ENCODE results near the gene DNAH7. TPM values are rescaled to one million over a fixed set of nuclear protein-coding genes. Genes with fewer than 3 reads are reported as not detected.

DNAH7 gene
- total and polyA plus RNA-seq, 7 donors, result 0.04 to 0.29 (median 0.10) TPM; not detected in 1

DNA sequence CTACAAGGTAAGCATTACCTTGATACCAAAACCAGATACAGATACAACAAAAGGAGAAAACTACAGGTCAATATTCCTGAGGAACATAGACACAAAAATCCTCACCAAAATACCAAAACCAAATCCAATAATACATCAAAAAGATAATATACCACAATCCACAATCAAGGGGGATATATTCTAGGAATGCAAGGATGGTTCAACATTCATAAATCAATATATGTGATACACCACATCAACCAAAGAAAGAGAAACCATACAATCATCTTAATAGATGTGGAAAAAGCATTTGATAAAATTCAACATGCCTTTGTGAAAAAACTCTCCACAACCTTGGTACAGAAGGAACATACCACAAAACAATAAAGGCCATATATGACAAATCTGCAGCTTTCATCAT is 28.4 kb downstream of the DNAH7 start:
- H3K36me3 ChIP-seq (ENCODE audit: insufficient read depth in 1 of 2, low read depth in 1 of 2), result no peaks in the 10 kb centered on the region
- no peak for DNase-seq
- TF ChIP-seq, protein P1, sequence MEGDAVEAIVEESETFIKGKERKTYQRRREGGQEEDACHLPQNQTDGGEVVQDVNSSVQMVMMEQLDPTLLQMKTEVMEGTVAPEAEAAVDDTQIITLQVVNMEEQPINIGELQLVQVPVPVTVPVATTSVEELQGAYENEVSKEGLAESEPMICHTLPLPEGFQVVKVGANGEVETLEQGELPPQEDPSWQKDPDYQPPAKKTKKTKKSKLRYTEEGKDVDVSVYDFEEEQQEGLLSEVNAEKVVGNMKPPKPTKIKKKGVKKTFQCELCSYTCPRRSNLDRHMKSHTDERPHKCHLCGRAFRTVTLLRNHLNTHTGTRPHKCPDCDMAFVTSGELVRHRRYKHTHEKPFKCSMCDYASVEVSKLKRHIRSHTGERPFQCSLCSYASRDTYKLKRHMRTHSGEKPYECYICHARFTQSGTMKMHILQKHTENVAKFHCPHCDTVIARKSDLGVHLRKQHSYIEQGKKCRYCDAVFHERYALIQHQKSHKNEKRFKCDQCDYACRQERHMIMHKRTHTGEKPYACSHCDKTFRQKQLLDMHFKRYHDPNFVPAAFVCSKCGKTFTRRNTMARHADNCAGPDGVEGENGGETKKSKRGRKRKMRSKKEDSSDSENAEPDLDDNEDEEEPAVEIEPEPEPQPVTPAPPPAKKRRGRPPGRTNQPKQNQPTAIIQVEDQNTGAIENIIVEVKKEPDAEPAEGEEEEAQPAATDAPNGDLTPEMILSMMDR (IDR thresholded peaks at IDR 0.05), result no peak
- H3K4me3 ChIP-seq, result no peak overlapping the region
- peaks cover 12% of the 10 kb centered on the region for H3K9me3 ChIP-seq
- H3K27me3 ChIP-seq (ENCODE audit: insufficient read depth in 3 of 3, low read length in 2 of 3), result no peaks in the 10 kb centered on the region
- no peak overlapping the region for H3K27ac ChIP-seq
- ATAC-seq, result no peak
- no peaks in the 10 kb centered on the region for H3K4me1 ChIP-seq
- intact Hi-C loops (cut with DNase I), result no loop called here

DNA sequence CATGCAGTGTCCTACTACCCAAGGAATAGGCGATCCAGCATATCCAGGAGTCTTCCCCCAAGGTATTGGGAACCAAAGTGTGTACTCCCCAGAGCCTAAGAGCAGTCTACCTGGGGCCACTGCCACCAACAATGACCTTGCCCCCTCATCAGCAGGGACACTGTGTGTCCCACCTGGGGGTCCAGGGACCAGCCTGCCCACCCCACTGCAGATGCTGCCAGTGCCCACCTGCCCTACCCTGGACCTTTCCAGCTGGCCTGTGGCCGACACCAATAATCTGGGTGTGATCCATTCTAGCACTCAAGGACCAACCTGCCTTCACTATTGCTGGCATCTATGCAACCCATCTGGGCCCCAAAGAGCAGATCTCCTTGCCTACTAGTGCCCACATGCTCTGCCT is 32.2 kb downstream of the DNAH7 start:
- no peak overlapping the region for H3K4me3 ChIP-seq
- H3K27ac ChIP-seq, result no peak overlapping the region
- ATAC-seq (no peak), DNase-seq (no peak)
- intact Hi-C loops (cut with DNase I), result no loop called here
- TF ChIP-seq, protein P1 (IDR thresholded peaks at IDR 0.05), result no peak
- H3K4me1 ChIP-seq, result no peaks in the 10 kb centered on the region
- no peaks in the 10 kb centered on the region for H3K36me3 ChIP-seq (ENCODE audit: insufficient read depth in 1 of 2, low read depth in 1 of 2)
- peaks cover 12% of the 10 kb centered on the region for H3K9me3 ChIP-seq
- H3K27me3 ChIP-seq (ENCODE audit: insufficient read depth in 3 of 3, low read length in 2 of 3), result no peaks in the 10 kb centered on the region
- 92 to 97% (median 94%) methylated on average over 2 of the region's 2 CpGs for WGBS, 3 donors

DNA sequence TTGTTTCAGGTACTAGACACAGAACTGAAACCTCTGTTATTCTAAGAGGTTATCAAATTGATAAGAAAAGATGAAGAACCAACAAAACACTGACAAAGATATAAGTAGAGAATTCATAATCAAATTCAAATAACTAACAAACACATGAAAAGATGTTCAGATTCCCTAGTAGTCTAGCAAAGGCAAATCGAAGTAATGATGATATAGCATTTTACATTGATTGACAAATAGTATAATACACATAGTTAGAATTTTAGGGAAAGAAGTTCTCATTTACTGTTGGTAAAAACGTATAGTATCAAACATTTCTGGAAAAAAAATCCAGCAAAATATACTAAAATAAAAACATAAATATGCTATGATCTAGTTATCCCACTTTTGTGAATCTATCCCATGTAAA is 50.6 kb downstream of the DNAH7 start:
- WGBS, 3 donors, result 80 to 84% (median 83%) methylated on average over 2 of the region's 2 CpGs
- TF ChIP-seq, protein P1 (IDR thresholded peaks at IDR 0.05), result no peak
- DNase-seq (no peak), ATAC-seq (no peak)
- no peaks in the 10 kb centered on the region for H3K9me3 ChIP-seq
- intact Hi-C loops (cut with DNase I), result no loop called here
- H3K36me3 ChIP-seq (ENCODE audit: insufficient read depth in 1 of 2, low read depth in 1 of 2), result no peaks in the 10 kb centered on the region
- no peaks in the 10 kb centered on the region for H3K27me3 ChIP-seq (ENCODE audit: insufficient read depth in 3 of 3, low read length in 2 of 3)
- H3K4me1 ChIP-seq, result no peaks in the 10 kb centered on the region
- no peak overlapping the region for H3K27ac ChIP-seq
- H3K4me3 ChIP-seq, result no peak overlapping the region

DNA sequence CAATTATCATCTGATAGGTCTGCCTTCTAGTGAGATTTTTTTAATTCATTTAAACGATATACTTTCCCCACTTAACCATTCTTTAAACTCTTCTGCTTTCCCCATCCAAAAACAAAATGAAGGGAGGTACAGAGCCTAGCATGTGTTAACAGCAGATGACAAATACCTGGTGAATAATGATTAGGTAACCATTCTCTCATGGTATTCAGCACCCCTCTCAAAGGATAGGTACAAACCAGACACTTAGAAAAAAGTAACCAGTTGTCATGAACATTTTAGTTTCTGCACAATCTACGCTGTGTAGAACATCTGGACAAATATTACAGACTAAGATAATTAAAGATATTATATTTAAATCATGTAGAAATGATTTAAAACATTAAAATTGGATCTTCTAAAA is 56.3 kb downstream of the DNAH7 start:
- Histone ChIP-seq H3K9me3 (no peaks in the 10 kb centered on the region), H3K4me3 (no peak overlapping the region), H3K27ac (no peak overlapping the region), H3K4me1 (no peaks in the 10 kb centered on the region), H3K27me3 (ENCODE audit: insufficient read depth in 3 of 3, low read length in 2 of 3) (no peaks in the 10 kb centered on the region), H3K36me3 (ENCODE audit: insufficient read depth in 1 of 2, low read depth in 1 of 2) (no peaks in the 10 kb centered on the region)
- ATAC-seq, result no peak
- TF ChIP-seq, protein P1 (IDR thresholded peaks at IDR 0.05), result no peak
- intact Hi-C loops (cut with DNase I), result no loop called here
- DNase-seq, result no peak
- 82 to 84% (median 84%) methylated on average over 2 of the region's 2 CpGs for WGBS, 3 donors

DNA sequence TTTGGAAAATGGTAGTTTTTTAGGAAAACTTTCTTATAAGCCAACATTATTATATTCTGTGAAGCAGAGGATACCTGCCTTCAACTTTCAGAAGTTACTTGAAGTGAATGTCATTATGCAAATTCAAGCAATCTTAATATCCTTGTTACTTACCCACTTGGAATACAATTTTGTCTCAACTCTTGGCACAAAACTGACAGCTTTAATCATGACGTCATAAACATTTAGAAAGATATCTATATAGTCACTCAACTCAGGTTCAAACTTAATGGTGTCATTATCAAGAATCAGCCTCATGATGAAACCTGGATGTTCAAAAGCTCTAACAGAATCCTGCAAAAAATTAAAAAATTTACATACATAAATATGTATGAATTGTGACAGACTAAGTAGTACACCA is 68.1 kb downstream of the DNAH7 start:
- H3K27ac ChIP-seq, result no peak overlapping the region
- DNase-seq, result no peak
- H3K36me3 ChIP-seq (ENCODE audit: insufficient read depth in 1 of 2, low read depth in 1 of 2), result no peaks in the 10 kb centered on the region
- TF ChIP-seq, protein P1 (IDR thresholded peaks at IDR 0.05), result no peak
- H3K4me1 ChIP-seq, result no peaks in the 10 kb centered on the region
- H3K9me3 ChIP-seq, result no peaks in the 10 kb centered on the region
- peaks cover 0 to 2% (median 0%) of the 10 kb centered on the region in 3 donors for H3K27me3 ChIP-seq (ENCODE audit: insufficient read depth in 3 of 3, low read length in 2 of 3)
- intact Hi-C loops (cut with DNase I), result no loop called here
- 79 to 84% (median 84%) methylated on average over 1 of the region's 1 CpG for WGBS, 3 donors
- no peak overlapping the region for H3K4me3 ChIP-seq
- no peak for ATAC-seq

Data from psoas muscle (tissue), 8 donors.